Measurements from ENCODE around the gene PARD3. TPM values are rescaled to one million over a fixed set of nuclear protein-coding genes. Genes with fewer than 3 reads are reported as not detected.

The PARD3 gene
- total RNA-seq, 4 donors from 2014 or later: 150 to 172 (median 165) TPM

DNA sequence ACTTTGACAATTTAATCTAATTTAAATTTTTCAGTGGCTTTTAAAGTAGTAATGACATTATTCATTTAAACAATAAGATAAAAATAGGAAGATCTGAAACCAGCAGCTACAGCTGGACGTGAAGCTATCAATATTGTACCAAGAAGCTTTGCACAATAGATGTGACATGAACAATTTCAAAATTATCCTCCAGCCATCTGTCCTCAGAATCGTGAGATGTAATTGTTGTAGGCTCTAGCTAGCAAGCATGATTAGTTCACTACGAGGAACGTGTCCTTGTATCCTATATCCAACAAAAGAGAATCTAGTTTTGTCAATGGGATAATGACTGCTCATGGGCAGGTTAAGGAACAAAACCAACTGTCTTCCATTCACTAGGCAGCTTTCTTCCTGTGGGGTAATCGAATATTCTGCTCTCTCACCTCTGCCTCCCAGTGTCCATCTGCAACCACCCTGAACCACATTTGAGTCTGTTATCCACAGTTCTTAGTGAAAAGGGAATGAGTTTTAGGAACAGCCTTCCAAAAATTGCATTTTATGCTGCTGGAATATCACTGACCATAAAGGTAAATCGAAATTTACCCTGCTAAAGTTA lies 247.3 kb downstream of the PARD3 start:
- WGBS, 2 donors: 88 to 91% methylated on average over 6 of the region's 6 CpGs
- intact Hi-C loops (cut with DNase I; ENCODE audit: low total_unique reads): no loop called here
- DNase-seq (ENCODE audit: low spot score in 2 of 2): no peak
- H3K4me3 ChIP-seq (ENCODE audit: low read depth, poor library complexity, severe bottlenecking): no peak overlapping the region
- TF ChIP-seq, protein P1, sequence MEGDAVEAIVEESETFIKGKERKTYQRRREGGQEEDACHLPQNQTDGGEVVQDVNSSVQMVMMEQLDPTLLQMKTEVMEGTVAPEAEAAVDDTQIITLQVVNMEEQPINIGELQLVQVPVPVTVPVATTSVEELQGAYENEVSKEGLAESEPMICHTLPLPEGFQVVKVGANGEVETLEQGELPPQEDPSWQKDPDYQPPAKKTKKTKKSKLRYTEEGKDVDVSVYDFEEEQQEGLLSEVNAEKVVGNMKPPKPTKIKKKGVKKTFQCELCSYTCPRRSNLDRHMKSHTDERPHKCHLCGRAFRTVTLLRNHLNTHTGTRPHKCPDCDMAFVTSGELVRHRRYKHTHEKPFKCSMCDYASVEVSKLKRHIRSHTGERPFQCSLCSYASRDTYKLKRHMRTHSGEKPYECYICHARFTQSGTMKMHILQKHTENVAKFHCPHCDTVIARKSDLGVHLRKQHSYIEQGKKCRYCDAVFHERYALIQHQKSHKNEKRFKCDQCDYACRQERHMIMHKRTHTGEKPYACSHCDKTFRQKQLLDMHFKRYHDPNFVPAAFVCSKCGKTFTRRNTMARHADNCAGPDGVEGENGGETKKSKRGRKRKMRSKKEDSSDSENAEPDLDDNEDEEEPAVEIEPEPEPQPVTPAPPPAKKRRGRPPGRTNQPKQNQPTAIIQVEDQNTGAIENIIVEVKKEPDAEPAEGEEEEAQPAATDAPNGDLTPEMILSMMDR (IDR thresholded peaks at IDR 0.05): no peak
- TF ChIP-seq POLR2A (IDR thresholded peaks at IDR 0.05): no peak

DNA sequence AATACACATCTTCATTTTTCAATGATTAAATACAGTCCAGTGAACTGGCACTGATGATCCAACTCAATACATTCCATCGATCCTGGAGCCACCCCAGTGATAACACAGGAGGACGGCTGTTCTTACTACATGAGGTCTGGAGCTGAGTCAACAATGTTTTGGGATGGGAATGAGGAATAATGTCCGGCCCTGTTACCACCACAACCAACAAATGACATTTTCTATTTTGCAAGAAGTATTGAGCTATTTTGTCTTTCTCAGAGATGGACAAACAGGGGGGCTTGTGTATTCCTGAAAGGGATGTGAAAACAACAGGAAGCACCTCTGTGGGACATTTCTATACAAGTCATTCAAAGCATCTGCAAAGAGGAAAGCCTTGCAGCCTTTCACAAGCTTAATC lies 249.2 kb downstream of the PARD3 start:
- TF ChIP-seq POLR2A (IDR thresholded peaks at IDR 0.05): no peak
- TF ChIP-seq, protein P1 (IDR thresholded peaks at IDR 0.05): no peak
- 54 to 55% methylated on average over 3 of the region's 3 CpGs for WGBS, 2 donors
- DNase-seq (ENCODE audit: low spot score in 2 of 2): no peak

DNA sequence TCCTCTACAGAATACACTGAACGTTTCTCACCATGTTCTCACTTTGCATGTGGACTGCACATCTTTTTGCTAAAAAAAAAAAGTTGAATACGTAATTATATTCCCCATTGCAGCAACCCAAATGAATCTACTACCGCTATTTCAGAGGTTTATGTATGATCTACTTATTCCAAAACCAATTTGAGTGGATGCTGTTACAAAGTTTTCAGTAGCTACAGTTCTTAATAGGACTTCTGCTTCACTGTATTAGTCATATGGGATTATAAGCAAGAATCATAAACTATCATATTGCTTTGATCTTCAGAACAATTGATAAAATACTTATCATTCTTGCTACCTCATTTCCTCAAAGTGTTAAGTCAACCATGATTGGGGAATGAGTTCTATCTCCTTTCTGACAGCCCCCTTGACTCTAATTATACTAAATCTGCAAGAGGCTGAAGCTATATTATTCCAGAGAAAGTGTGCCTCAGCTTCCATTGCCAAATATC lies 257.0 kb downstream of the PARD3 start:
- intact Hi-C loops (cut with DNase I; ENCODE audit: low total_unique reads): no loop called here
- DNase-seq (ENCODE audit: low spot score in 2 of 2): no peak
- no peak overlapping the region for H3K4me3 ChIP-seq (ENCODE audit: low read depth, poor library complexity, severe bottlenecking)
- 93 to 95% methylated on average over 3 of the region's 3 CpGs for WGBS, 2 donors
- TF ChIP-seq POLR2A (IDR thresholded peaks at IDR 0.05): no peak
- TF ChIP-seq, protein P1 (IDR thresholded peaks at IDR 0.05): no peak

More for the DNA sequence above, 249.2 kb downstream of the PARD3 start:
- intact Hi-C loops (cut with DNase I; ENCODE audit: low total_unique reads): no loop called here
- H3K4me3 ChIP-seq (ENCODE audit: low read depth, poor library complexity, severe bottlenecking): no peak overlapping the region

DNA sequence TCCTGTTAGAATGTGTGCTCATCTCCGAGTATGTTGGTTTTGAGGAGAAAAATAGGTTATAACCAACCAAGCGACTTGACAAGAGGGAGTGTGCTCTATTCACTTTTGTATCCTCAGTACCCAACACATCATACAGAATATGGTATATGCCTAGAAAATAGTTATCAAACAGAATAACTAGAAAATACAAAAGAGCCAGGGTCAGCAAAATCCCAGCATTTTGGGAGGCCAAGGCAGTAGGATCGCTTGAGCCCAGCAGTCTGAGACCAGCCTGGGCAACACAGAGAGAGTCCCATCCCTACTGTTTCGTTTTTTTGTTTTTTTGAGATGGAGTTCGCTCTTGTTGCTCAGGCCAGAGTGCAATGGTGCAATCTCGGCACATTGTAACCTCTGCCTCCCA lies 257.9 kb downstream of the PARD3 start:
- DNase-seq (ENCODE audit: low spot score in 2 of 2): no peak
- intact Hi-C loops (cut with DNase I; ENCODE audit: low total_unique reads): no loop called here
- no peak for TF ChIP-seq POLR2A (IDR thresholded peaks at IDR 0.05)
- TF ChIP-seq, protein P1 (IDR thresholded peaks at IDR 0.05): no peak
- no peak overlapping the region for H3K4me3 ChIP-seq (ENCODE audit: low read depth, poor library complexity, severe bottlenecking)
- 94 to 95% methylated on average over 6 of the region's 6 CpGs for WGBS, 2 donors

DNA sequence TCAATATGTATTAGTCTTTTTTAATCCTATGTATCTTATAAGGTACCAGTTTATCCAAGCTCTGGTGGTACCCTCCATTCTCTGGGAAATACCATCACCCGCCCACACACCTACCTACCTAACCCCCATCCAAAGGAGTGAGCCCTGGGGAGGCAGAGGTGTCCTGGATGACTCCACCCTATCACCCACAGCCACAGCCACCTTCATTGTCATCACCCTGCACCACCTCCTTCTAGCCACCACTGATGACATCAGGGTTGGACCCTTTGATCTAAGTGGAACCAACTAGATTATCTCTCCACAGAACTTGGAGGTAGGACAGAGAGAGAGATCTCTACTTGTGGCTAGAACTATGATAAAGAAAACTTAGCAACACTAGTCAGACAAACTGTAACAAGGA lies 259.4 kb downstream of the PARD3 start:
- WGBS, 2 donors: 85 to 89% methylated on average over 1 of the region's 1 CpG
- DNase-seq (ENCODE audit: low spot score in 2 of 2): no peak
- no peak for TF ChIP-seq POLR2A (IDR thresholded peaks at IDR 0.05)
- intact Hi-C loops (cut with DNase I; ENCODE audit: low total_unique reads): no loop called here
- no peak overlapping the region for H3K4me3 ChIP-seq (ENCODE audit: low read depth, poor library complexity, severe bottlenecking)

DNA sequence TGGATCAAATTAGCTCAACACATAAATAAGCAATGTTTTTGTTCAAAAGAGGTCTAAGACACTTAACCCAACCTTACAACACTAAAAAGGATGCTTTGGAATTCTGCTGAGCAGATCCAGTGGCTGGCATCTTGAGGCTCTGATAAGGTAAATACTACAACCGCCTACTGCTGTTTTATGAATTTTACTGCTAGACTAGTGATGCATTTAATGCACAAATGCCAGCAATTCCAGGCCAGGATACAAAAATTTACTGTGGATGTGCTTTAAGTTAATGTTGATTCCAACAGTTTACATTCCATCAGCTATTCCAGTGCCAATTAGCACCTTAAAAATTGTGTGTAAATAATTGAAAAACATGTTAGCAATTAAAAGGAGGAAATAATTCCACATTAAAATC lies 261.3 kb downstream of the PARD3 start:
- no peak for DNase-seq (ENCODE audit: low spot score in 2 of 2)
- intact Hi-C loops (cut with DNase I; ENCODE audit: low total_unique reads): no loop called here
- no peak overlapping the region for H3K4me3 ChIP-seq (ENCODE audit: low read depth, poor library complexity, severe bottlenecking)
- WGBS, 2 donors: 93 to 96% methylated on average over 1 of the region's 1 CpG
- TF ChIP-seq, protein P1 (IDR thresholded peaks at IDR 0.05): no peak
- no peak for TF ChIP-seq POLR2A (IDR thresholded peaks at IDR 0.05)
